Stimulated activated CD4-positive, alpha-beta T cell treated with anti-CD3 and anti-CD28 coated beads, TNF-alpha, amount 100 ng/mL, for 4 hours (primary cell): ENCODE data around the gene ARAP1.
"Not testable (repeated sequence)": the region's sequence is repeated elsewhere in the genome, so short reads cannot be mapped to it uniquely, and the experiment has no call there.

Experiments
- DNase-seq, 3 experiments: peaks; one replicate each; pipeline ENCODE4 v3.0.0-alpha.2; 2020; ENCODE audit warnings: low read depth in 3 of 3

The ARAP1 gene

GRCh38 chr11:72752088-72752914, at the start of gene ARAP1:
ARAP1 (minus strand) TSS chr11:72752408; CDS start chr11:72727128, 25,280 bp downstream.
- DNase-seq, result peak; percentile 56 to 63 (median 60)

- no peak for DNase-seq
Measured at GRCh38 chr11:72799441-72799840, 47.2 kb upstream of the ARAP1 start.

- no peak for DNase-seq
Measured at GRCh38 chr11:72798361-72798760, 46.2 kb upstream of the ARAP1 start.

- DNase-seq, result peak; percentile 89 to 91 (median 91)
Measured at GRCh38 chr11:72793425-72794367, 41.5 kb upstream of the ARAP1 start, which contains the start of gene STARD10. STARD10 (minus strand) TSS chr11:72794047; CDS start chr11:72781181, 12,866 bp downstream.

GRCh38 chr11:72793076-72793424, 40.8 kb upstream of the ARAP1 start:
- no peak for DNase-seq

- DNase-seq, result no peak
Measured at GRCh38 chr11:72792437-72793021, 40.3 kb upstream of the ARAP1 start.

- DNase-seq, result not testable (repeated sequence)
Measured at GRCh38 chr11:72791228-72791627, 39.0 kb upstream of the ARAP1 start.

GRCh38 chr11:72789493-72790131, 37.4 kb upstream of the ARAP1 start:
- no peak for DNase-seq

- no peak for DNase-seq
Measured at GRCh38 chr11:72788241-72788640, 36.0 kb upstream of the ARAP1 start.

- no peak for DNase-seq
Measured at GRCh38 chr11:72787216-72788104, 35.3 kb upstream of the ARAP1 start.

GRCh38 chr11:72786305-72787215, 34.4 kb upstream of the ARAP1 start:
- DNase-seq, result no peak

GRCh38 chr11:72784662-72785061, 32.5 kb upstream of the ARAP1 start:
- no peak for DNase-seq

- no peak for DNase-seq
Measured at GRCh38 chr11:72783144-72783905, 31.1 kb upstream of the ARAP1 start.

GRCh38 chr11:72782081-72782920, 30.1 kb upstream of the ARAP1 start:
- no peak for DNase-seq

GRCh38 chr11:72781313-72782080, 29.3 kb upstream of the ARAP1 start:
- DNase-seq, result peak; percentile 31 to 40 (median 38)

- no peak for DNase-seq
Measured at GRCh38 chr11:72781063-72781312, 28.8 kb upstream of the ARAP1 start.

GRCh38 chr11:72780296-72781062, 28.3 kb upstream of the ARAP1 start:
- DNase-seq, result no peak
